ENCODE results near the gene MX2. TPM values are rescaled to one million over a fixed set of nuclear protein-coding genes. Genes with fewer than 3 reads are reported as not detected.
A peak's percentile ranks its signal among the peaks of the same experiment; 100 is the strongest.

The MX2 gene
- total RNA-seq, 1 donor from 2014 or later = 0.26 TPM

DNA sequence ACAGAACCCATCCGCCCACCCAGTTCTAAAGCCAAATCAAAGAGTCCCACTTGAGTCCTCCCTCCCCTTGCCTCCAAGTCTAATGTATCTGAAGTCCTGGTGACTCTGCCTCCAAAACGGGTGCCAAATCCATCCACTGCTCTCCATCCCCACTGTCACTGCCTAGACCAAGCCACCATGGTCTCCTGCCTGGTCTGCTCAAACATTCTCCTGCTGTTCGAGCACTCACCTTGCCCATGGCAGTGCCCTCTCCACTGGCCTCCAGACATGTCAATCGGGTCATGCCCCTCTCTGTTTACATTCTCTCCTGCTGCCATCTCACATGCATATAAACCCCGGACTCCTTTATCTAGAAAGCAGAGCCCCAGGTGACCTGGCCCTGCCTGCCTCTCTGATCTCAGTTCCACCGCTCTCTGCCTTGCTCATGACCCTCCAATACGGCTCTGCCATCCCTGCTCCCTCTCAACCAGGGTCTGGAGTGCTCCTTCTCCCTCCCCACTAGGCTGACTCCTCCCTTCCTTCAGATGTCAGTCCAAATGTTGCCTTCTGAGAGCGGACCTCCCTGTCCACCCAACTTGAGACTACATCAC is 32.1 kb downstream of the MX2 start:
- no peak for TF ChIP-seq CTCF (IDR thresholded peaks at IDR 0.05; ENCODE audit: insufficient read depth, low read length, severe bottlenecking)

GRCh38 chr21:41396558-41397075 is 34.8 kb downstream of the MX2 start:
- H3K36me3 ChIP-seq (ENCODE audit: control insufficient read depth, insufficient read depth, low read length) = no peaks in the 10 kb centered on the region
- DNase-seq (ENCODE audit: low read depth) (peak; percentile 41), FAIRE-seq (no peak)
- H3K27me3 ChIP-seq (ENCODE audit: control insufficient read depth, insufficient read depth, low read length) = no peaks in the 10 kb centered on the region
- TF ChIP-seq CTCF (IDR thresholded peaks at IDR 0.05; ENCODE audit: insufficient read depth, low read length, severe bottlenecking) = no peak
- H3K4me3 ChIP-seq (ENCODE audit: low read depth, low read length) = no peak overlapping the region

More for the DNA sequence above, 32.1 kb downstream of the MX2 start:
- Histone ChIP-seq H3K4me3 (ENCODE audit: low read depth, low read length) (no peak overlapping the region), H3K36me3 (ENCODE audit: control insufficient read depth, insufficient read depth, low read length) (no peaks in the 10 kb centered on the region), H3K27me3 (ENCODE audit: control insufficient read depth, insufficient read depth, low read length) (no peaks in the 10 kb centered on the region)
- DNase-seq (ENCODE audit: low read depth) (no peak), FAIRE-seq (no peak)

DNA sequence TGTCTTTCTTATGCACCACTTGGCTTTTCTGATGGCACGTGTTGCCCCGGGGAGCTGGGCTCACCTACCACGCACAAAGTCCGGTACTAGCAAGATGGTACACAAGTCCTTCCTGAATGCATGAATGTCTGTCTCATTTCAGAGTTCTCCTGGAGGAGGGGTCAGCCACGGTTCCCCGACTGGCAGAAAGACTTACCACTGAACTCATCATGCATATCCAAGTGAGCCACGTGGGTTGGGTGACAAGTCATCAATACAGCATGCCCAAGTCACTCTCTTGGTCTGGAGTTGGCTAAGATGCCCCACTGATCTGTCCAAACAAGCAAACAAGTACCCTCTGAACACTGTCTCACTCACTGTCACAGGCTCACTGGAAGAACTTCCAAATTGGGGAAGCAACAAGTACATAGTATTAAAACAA is 35.7 kb downstream of the MX2 start:
- DNase-seq (ENCODE audit: low read depth) (no peak), FAIRE-seq (no peak)
- no peaks in the 10 kb centered on the region for H3K27me3 ChIP-seq (ENCODE audit: control insufficient read depth, insufficient read depth, low read length)
- H3K4me3 ChIP-seq (ENCODE audit: low read depth, low read length) = no peak overlapping the region
- no peak for TF ChIP-seq CTCF (IDR thresholded peaks at IDR 0.05; ENCODE audit: insufficient read depth, low read length, severe bottlenecking)
- no peaks in the 10 kb centered on the region for H3K36me3 ChIP-seq (ENCODE audit: control insufficient read depth, insufficient read depth, low read length)

GRCh38 chr21:41398251-41398650 is 36.4 kb downstream of the MX2 start:
- H3K4me3 ChIP-seq (ENCODE audit: low read depth, low read length) = no peak overlapping the region
- no peak for FAIRE-seq
- no peaks in the 10 kb centered on the region for H3K36me3 ChIP-seq (ENCODE audit: control insufficient read depth, insufficient read depth, low read length)
- TF ChIP-seq CTCF (IDR thresholded peaks at IDR 0.05; ENCODE audit: insufficient read depth, low read length, severe bottlenecking) = no peak
- no peak for DNase-seq (ENCODE audit: low read depth)
- peaks cover 1% of the 10 kb centered on the region for H3K27me3 ChIP-seq (ENCODE audit: control insufficient read depth, insufficient read depth, low read length)

DNA sequence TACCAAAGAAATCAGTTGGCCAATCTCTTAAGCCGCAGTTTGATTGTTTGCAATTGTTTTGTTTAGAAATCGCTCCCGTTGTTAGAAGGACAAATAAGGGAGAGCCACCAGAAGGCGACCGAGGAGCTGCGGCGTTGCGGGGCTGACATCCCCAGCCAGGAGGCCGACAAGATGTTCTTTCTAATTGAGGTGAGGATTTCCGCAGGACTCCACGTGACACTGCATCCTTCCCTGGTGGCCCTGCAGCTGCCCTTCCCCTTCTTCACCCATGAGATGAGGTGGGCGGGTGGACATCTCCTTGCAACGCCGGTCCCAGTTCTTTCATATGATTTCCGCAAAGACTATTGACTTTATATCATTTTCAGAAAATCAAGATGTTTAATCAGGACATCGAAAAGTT is 37.0 kb downstream of the MX2 start:
- Histone ChIP-seq H3K36me3 (ENCODE audit: control insufficient read depth, insufficient read depth, low read length) (no peaks in the 10 kb centered on the region), H3K4me3 (ENCODE audit: low read depth, low read length) (no peak overlapping the region), H3K27me3 (ENCODE audit: control insufficient read depth, insufficient read depth, low read length) (peaks cover 1% of the 10 kb centered on the region)
- FAIRE-seq (no peak), DNase-seq (ENCODE audit: low read depth) (no peak)
- no peak for TF ChIP-seq CTCF (IDR thresholded peaks at IDR 0.05; ENCODE audit: insufficient read depth, low read length, severe bottlenecking)

Measured in bronchial epithelial cell (primary cell).